Measurements from ENCODE around the gene SLC4A7.

SLC4A7 gene

DNA sequence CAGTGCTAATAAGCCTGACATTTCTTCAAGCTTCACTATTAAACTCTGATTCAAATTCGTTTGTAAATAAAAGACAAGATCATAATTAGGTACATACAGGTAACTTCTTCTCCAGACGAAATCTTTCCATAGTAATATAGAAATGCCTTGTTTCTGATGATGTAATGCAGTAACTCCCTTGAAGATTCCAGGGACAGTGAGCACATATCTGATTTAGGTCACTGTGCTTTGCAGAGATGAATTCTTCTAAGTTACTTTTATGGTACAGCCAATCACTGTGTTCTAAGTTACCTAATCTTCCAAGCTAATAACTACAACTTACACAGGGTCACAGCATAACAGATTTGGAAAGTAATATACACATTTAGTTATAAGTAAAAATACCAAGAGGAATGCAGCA, 27.6 kb downstream of the SLC4A7 start:
- TF ChIP-seq, protein P1, sequence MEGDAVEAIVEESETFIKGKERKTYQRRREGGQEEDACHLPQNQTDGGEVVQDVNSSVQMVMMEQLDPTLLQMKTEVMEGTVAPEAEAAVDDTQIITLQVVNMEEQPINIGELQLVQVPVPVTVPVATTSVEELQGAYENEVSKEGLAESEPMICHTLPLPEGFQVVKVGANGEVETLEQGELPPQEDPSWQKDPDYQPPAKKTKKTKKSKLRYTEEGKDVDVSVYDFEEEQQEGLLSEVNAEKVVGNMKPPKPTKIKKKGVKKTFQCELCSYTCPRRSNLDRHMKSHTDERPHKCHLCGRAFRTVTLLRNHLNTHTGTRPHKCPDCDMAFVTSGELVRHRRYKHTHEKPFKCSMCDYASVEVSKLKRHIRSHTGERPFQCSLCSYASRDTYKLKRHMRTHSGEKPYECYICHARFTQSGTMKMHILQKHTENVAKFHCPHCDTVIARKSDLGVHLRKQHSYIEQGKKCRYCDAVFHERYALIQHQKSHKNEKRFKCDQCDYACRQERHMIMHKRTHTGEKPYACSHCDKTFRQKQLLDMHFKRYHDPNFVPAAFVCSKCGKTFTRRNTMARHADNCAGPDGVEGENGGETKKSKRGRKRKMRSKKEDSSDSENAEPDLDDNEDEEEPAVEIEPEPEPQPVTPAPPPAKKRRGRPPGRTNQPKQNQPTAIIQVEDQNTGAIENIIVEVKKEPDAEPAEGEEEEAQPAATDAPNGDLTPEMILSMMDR (IDR thresholded peaks at IDR 0.05; ENCODE audit: low read depth, low read length, missing control alignments): no peak
- no peak for DNase-seq (ENCODE audit: extremely low read depth, low read depth)
- H3K4me3 ChIP-seq (replicated peaks; ENCODE audit: low read depth, low read length): no peak overlapping the region

DNA sequence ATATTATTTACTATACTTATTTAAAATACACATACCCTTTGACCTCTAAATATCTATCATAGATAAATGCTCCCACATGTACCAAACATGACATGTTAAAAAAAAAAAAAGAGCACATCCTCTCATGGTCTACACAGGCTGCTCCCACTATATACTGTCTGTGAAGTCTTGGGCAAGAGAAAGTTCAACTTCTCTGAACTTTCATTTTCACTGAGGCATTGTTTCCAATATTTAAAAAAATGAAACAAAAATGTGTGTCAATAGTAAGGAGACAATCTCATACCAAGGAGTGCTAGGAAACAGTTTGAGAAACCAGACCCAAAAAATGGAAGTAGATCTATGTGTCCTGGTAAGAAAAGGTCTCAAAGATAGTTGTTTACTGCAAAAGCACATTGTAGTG, 29.3 kb downstream of the SLC4A7 start:
- TF ChIP-seq, protein P1 (IDR thresholded peaks at IDR 0.05; ENCODE audit: low read depth, low read length, missing control alignments): no peak
- DNase-seq (ENCODE audit: extremely low read depth, low read depth): no peak
- H3K4me3 ChIP-seq (replicated peaks; ENCODE audit: low read depth, low read length): no peak overlapping the region

DNA sequence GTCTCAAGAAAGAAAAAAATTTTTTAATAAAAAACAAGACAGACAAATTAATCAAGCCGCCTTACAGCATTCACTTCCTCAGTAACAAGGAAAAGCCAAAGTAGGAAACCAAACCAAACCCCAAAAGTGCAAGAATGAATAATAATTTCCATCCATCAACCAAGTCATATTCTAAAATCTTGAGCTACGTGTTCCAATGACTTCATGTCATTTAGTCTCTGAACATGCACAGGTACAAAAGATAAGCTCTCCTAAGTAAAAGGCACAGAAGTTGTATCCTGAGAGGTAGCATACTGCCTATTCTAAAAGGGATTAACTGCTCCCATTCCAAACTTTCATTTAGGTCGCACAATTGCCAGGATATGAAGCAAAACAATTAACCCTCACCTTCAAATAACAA, 29.7 kb downstream of the SLC4A7 start:
- H3K4me3 ChIP-seq (replicated peaks; ENCODE audit: low read depth, low read length): no peak overlapping the region
- DNase-seq (ENCODE audit: extremely low read depth, low read depth): no peak
- TF ChIP-seq, protein P1 (IDR thresholded peaks at IDR 0.05; ENCODE audit: low read depth, low read length, missing control alignments): no peak

DNA sequence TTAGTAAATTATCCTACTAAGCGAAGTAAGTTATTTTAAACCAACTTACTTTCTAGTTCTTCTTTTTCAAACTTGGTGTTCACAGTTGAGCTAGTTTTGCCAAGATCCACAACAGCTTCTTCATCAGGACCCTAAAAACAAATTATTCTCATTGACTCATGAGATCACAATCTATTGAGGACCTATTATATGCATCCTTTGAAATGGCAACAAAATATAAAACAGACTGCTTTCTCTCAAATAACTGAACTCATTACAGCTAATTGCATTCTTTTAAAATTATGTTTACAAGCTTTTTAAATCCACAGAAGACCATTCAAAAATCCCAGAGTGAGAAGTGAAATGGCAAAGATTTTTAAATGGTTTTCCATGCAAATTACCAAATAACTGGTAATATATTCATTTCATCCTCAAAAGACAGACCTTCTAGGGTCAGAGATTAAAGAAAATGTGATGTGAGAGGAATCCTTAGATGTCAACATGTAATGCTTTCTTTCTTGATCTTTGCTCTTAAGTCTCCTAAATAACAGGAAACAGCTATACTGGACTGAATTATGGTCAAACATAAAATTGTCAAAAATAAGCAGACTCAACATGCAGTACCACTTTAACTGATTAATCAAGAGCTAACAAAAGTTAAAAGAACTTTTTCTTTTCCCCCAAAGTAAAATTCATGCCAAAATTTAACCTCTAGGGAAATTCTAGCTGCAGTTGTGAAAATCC, 31.7 kb downstream of the SLC4A7 start:
- no peak overlapping the region for H3K4me3 ChIP-seq (replicated peaks; ENCODE audit: low read depth, low read length)
- TF ChIP-seq, protein P1 (IDR thresholded peaks at IDR 0.05; ENCODE audit: low read depth, low read length, missing control alignments): no peak
- no peak for DNase-seq (ENCODE audit: extremely low read depth, low read depth)

DNA sequence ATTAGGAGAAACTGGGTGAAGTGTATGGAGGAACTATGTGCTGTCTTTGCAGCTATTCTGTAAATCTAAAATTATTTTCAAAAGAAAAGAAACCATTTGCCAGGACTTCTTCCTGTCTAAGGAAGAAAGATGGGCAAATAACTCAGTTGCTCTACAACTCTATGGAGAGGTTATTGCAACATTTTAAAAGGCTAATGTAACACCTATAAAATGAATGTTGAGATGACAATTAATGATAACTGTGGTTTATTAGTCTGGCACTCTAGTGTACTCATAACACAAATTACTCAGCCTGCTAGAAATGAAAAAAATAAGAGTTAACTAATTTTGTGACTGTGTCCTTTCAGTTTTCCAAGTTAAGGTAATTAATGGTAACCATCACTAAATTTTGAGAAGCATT, 32.3 kb downstream of the SLC4A7 start:
- TF ChIP-seq, protein P1 (IDR thresholded peaks at IDR 0.05; ENCODE audit: low read depth, low read length, missing control alignments): no peak
- DNase-seq (ENCODE audit: extremely low read depth, low read depth): no peak
- H3K4me3 ChIP-seq (replicated peaks; ENCODE audit: low read depth, low read length): no peak overlapping the region

DNA sequence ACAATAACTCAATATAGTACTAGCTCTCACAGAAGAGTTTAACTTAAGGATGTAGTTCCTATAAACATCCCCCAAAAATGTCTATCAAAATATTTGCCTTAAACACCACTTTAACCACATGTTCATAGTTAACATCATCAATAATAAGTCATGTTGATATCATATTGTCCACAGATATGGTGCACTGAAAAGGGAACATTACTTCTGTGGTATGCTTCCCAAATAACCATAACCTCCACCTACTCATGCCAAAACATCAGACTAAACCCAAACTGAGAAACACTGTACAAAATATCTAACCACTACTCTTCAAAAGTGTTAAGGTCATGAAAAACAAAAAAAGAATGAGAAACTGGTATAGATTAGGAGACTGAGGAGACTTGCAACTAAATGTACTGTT, 32.9 kb downstream of the SLC4A7 start:
- H3K4me3 ChIP-seq (replicated peaks; ENCODE audit: low read depth, low read length): no peak overlapping the region
- TF ChIP-seq, protein P1 (IDR thresholded peaks at IDR 0.05; ENCODE audit: low read depth, low read length, missing control alignments): no peak
- DNase-seq (ENCODE audit: extremely low read depth, low read depth): no peak

All from HFF-Myc (cell line).